ENCODE results near the gene SORBS2. TPM values are rescaled to one million over a fixed set of nuclear protein-coding genes. Genes with fewer than 3 reads are reported as not detected.

SORBS2 gene
- total and polyA plus RNA-seq, 4 donors = 11.2 to 70.4 (median 26.4) TPM

GRCh38 chr4:185540487-185541120, 271.4 kb downstream of the SORBS2 start:
- Histone ChIP-seq H3K9me3 (ENCODE audit: control insufficient read depth in 4 of 4, insufficient read depth in 3 of 4, low read length in 3 of 4) (no peaks in the 10 kb centered on the region), H3K27me3 (ENCODE audit: control insufficient read depth in 3 of 3, insufficient read depth in 3 of 3, low read length in 2 of 3) (peaks cover 0 to 18% (median 4%) of the 10 kb centered on the region in 3 donors), H3K4me3 (no peak overlapping the region), H3K4me1 (ENCODE audit: control insufficient read depth in 5 of 5, insufficient read depth in 5 of 5, low read length in 5 of 5) (peaks cover 0 to 35% (median 6%) of the 10 kb centered on the region in 5 donors), H3K36me3 (ENCODE audit: control insufficient read depth in 4 of 4, insufficient read depth in 4 of 4, low read length in 4 of 4) (no peaks in the 10 kb centered on the region), H3K9ac (ENCODE audit: insufficient read depth in 1 of 2, low read length in 2 of 2) (no peak overlapping the region), H3K27ac (ENCODE audit: low read depth in 1 of 2, low read length in 1 of 2) (peak overlapping the region; percentile 10 to 18)
- ATAC-seq (ENCODE audit: insufficient read depth, low FRiP score) = no peak
- WGBS, 2 donors = 69 to 72% methylated on average over 3 of the region's 3 CpGs
- TF ChIP-seq CTCF (IDR thresholded peaks at IDR 0.05; ENCODE audit: control extremely low read depth, extremely low read depth) = no peak
- DNase-seq = peak in 2 of 3 donors; percentile 40 to 50

- no peak for ATAC-seq (ENCODE audit: insufficient read depth, low FRiP score)
- 77 to 78% methylated on average over 8 of the region's 8 CpGs for WGBS, 2 donors
- DNase-seq = no peak
- no peak for TF ChIP-seq CTCF (IDR thresholded peaks at IDR 0.05; ENCODE audit: control extremely low read depth, extremely low read depth)
- Histone ChIP-seq H3K27ac (ENCODE audit: low read depth in 1 of 2, low read length in 1 of 2) (no peak overlapping the region), H3K27me3 (ENCODE audit: control insufficient read depth in 3 of 3, insufficient read depth in 3 of 3, low read length in 2 of 3) (peaks cover 0 to 18% (median 4%) of the 10 kb centered on the region in 3 donors), H3K36me3 (ENCODE audit: control insufficient read depth in 4 of 4, insufficient read depth in 4 of 4, low read length in 4 of 4) (no peaks in the 10 kb centered on the region), H3K4me1 (ENCODE audit: control insufficient read depth in 5 of 5, insufficient read depth in 5 of 5, low read length in 5 of 5) (peaks cover 0 to 35% (median 6%) of the 10 kb centered on the region in 5 donors), H3K9ac (ENCODE audit: insufficient read depth in 1 of 2, low read length in 2 of 2) (no peak overlapping the region), H3K9me3 (ENCODE audit: control insufficient read depth in 4 of 4, insufficient read depth in 3 of 4, low read length in 3 of 4) (no peaks in the 10 kb centered on the region), H3K4me3 (no peak overlapping the region)
Observed at GRCh38 chr4:185540040-185540439, 272.0 kb downstream of the SORBS2 start.

- H3K9ac ChIP-seq (ENCODE audit: insufficient read depth in 1 of 2, low read length in 2 of 2) = no peak overlapping the region
- H3K4me3 ChIP-seq = no peak overlapping the region
- ATAC-seq (ENCODE audit: insufficient read depth, low FRiP score) = no peak
- no peak for TF ChIP-seq CTCF (IDR thresholded peaks at IDR 0.05; ENCODE audit: control extremely low read depth, extremely low read depth)
- no peak for DNase-seq
- peaks cover 0 to 21% (median 4%) of the 10 kb centered on the region in 3 donors for H3K27me3 ChIP-seq (ENCODE audit: control insufficient read depth in 3 of 3, insufficient read depth in 3 of 3, low read length in 2 of 3)
- WGBS, 2 donors = 34 to 66% methylated on average over 1 of the region's 1 CpG
- H3K4me1 ChIP-seq (ENCODE audit: control insufficient read depth in 5 of 5, insufficient read depth in 5 of 5, low read length in 5 of 5) = peaks cover 0 to 38% (median 6%) of the 10 kb centered on the region in 5 donors
- no peaks in the 10 kb centered on the region for H3K9me3 ChIP-seq (ENCODE audit: control insufficient read depth in 4 of 4, insufficient read depth in 3 of 4, low read length in 3 of 4)
- no peaks in the 10 kb centered on the region for H3K36me3 ChIP-seq (ENCODE audit: control insufficient read depth in 4 of 4, insufficient read depth in 4 of 4, low read length in 4 of 4)
- H3K27ac ChIP-seq (ENCODE audit: low read depth in 1 of 2, low read length in 1 of 2) = no peak overlapping the region
Observed at GRCh38 chr4:185538806-185539205, 273.2 kb downstream of the SORBS2 start.

- H3K27me3 ChIP-seq (ENCODE audit: control insufficient read depth in 3 of 3, insufficient read depth in 3 of 3, low read length in 2 of 3) = peaks cover 0 to 21% (median 4%) of the 10 kb centered on the region in 3 donors
- H3K9ac ChIP-seq (ENCODE audit: insufficient read depth in 1 of 2, low read length in 2 of 2) = no peak overlapping the region
- ATAC-seq (ENCODE audit: insufficient read depth, low FRiP score) (no peak), DNase-seq (no peak)
- no peaks in the 10 kb centered on the region for H3K36me3 ChIP-seq (ENCODE audit: control insufficient read depth in 4 of 4, insufficient read depth in 4 of 4, low read length in 4 of 4)
- no peak overlapping the region for H3K4me3 ChIP-seq
- TF ChIP-seq CTCF (IDR thresholded peaks at IDR 0.05; ENCODE audit: control extremely low read depth, extremely low read depth) = no peak
- H3K27ac ChIP-seq (ENCODE audit: low read depth in 1 of 2, low read length in 1 of 2) = no peak overlapping the region
- 11 to 13% methylated on average over 4 of the region's 4 CpGs for WGBS, 2 donors
- H3K9me3 ChIP-seq (ENCODE audit: control insufficient read depth in 4 of 4, insufficient read depth in 3 of 4, low read length in 3 of 4) = no peaks in the 10 kb centered on the region
- peaks cover 0 to 25% (median 6%) of the 10 kb centered on the region in 5 donors for H3K4me1 ChIP-seq (ENCODE audit: control insufficient read depth in 5 of 5, insufficient read depth in 5 of 5, low read length in 5 of 5)
Observed at GRCh38 chr4:185536411-185536709, 275.6 kb downstream of the SORBS2 start.
